Activated naive CD4-positive, alpha-beta T cell treated with anti-CD3 and anti-CD28 coated beads for 36 hours (primary cell): ENCODE results near the gene PIGN. TPM values are rescaled to one million over a fixed set of nuclear protein-coding genes. Genes with fewer than 3 reads are reported as not detected.

Source experiments
- CTCF ChIA-PET: fragments of 350-600 bp; sonication (Branson Sonifier 250); formaldehyde crosslinking; loops from one replicate; lab custom pipeline; 2021; ENCODE audit warnings: antibody characterized with exemption; lab: Charles Lee
- DNase-seq: peaks from one replicate; pipeline ENCODE4 v3.0.0-alpha.2; 2020
- H3K27ac Mint-ChIP-seq: one replicate; pipeline ENCODE4 v1.8.0; 2021; ENCODE audit warnings: mild to moderate bottlenecking, mixed read lengths
- H3K27me3 Mint-ChIP-seq: one replicate; pipeline ENCODE4 v1.8.0; 2021; ENCODE audit warnings: low read depth, mixed read lengths
- H3K36me3 Mint-ChIP-seq: one replicate; pipeline ENCODE4 v1.8.0; 2021; ENCODE audit warnings: low read depth, mixed read lengths
- H3K4me1 Mint-ChIP-seq: one replicate; pipeline ENCODE4 v1.8.0; 2021; ENCODE audit warnings: low read depth, mixed read lengths
- H3K4me3 Mint-ChIP-seq: one replicate; pipeline ENCODE4 v1.8.0; 2021; ENCODE audit warnings: mild to moderate bottlenecking, moderate library complexity, mixed read lengths
- H3K9me3 Mint-ChIP-seq: one replicate; pipeline ENCODE4 v1.8.0; 2021; ENCODE audit warnings: mixed read lengths
- intact Hi-C: fragments of 100-400 bp; cut with micrococcal nuclease; formaldehyde crosslinking; loops from one replicate; pipeline ENCODE4 v1.15.1; 2023
- total RNA-seq, 2 experiments: library from RNA; stranded (reverse); gene quantifications; one replicate each; pipeline ENCODE4 v1.2.3, GENCODE V29; 2021

Gene PIGN
- total RNA-seq, 2 experiments from 2014 or later, result 21.2 to 22.6 TPM

DNA sequence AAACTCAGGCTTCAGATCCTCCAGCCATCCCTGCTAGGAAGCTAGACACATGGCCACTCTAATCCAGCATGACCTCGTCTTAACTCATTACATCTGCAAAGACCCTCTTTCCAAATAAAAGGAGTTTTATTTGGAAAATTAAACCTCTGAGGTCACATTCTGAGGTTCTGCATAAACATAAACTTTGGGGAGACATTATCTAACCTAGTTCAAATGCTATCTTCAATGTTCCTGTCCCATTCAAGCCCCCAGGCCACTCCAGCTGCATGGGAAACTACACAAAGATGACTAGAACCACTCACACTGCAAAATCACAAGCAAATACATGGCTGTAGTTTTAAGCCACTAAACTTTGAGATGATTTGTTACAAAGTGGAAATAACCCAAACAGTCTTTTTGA lies 195.0 kb downstream of the PIGN start:
- DNase-seq, result no peak
- CTCF ChIA-PET, result no interaction called here
- no peaks in the 10 kb centered on the region for H3K36me3 Mint-ChIP-seq
- intact Hi-C loops, result no loop called here
- H3K27me3 Mint-ChIP-seq, result peaks cover 2% of the 10 kb centered on the region
- H3K9me3 Mint-ChIP-seq, result no peaks in the 10 kb centered on the region
- peaks cover 6% of the 10 kb centered on the region for H3K4me1 Mint-ChIP-seq
- no peak overlapping the region for H3K27ac Mint-ChIP-seq
- H3K4me3 Mint-ChIP-seq, result no peak overlapping the region

DNA sequence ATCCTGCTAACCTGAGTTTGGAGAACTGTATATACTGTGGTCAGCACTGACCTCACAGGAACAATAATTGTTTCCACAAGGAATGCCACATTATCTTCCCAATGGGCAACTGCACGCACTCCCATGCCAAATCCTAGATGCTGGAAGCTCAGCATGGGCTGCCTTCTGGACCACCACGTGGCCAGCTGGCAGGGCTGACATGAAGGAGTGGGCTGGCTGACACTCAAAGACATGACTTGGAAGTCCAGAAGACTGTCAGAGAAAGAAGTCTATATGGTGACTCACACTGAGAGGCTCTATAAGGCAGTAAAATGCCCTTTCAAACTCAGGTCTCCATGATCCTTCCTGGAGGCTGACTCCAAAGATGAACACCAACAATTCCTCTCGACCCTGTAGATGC lies 195.7 kb downstream of the PIGN start:
- H3K9me3 Mint-ChIP-seq, result no peaks in the 10 kb centered on the region
- DNase-seq, result no peak
- H3K4me3 Mint-ChIP-seq, result no peak overlapping the region
- CTCF ChIA-PET, result no interaction called here
- H3K4me1 Mint-ChIP-seq, result peaks cover 6% of the 10 kb centered on the region
- peaks cover 2% of the 10 kb centered on the region for H3K27me3 Mint-ChIP-seq
- intact Hi-C loops, result no loop called here
- H3K36me3 Mint-ChIP-seq, result no peaks in the 10 kb centered on the region
- no peak overlapping the region for H3K27ac Mint-ChIP-seq

Other genes starting within 250 kb of the PIGN start
- gene RELCH, start 199 bp upstream of the PIGN start, total RNA-seq, result 10 to 100 TPM; 15.7 to 16.3 TPM
- gene TNFRSF11A, start 138.3 kb upstream of the PIGN start, total RNA-seq, result 1 to 10 TPM; 3.1 to 3.5 TPM